ENCODE results near the gene HMX2. TPM values are rescaled to one million over a fixed set of nuclear protein-coding genes. Genes with fewer than 3 reads are reported as not detected.
"Not testable (repeated sequence)": the region's sequence is repeated elsewhere in the genome, so short reads cannot be mapped to it uniquely, and the experiment has no call there.

Gene HMX2
- total RNA-seq, 2 experiments from 2014 or later, result not detected

DNA sequence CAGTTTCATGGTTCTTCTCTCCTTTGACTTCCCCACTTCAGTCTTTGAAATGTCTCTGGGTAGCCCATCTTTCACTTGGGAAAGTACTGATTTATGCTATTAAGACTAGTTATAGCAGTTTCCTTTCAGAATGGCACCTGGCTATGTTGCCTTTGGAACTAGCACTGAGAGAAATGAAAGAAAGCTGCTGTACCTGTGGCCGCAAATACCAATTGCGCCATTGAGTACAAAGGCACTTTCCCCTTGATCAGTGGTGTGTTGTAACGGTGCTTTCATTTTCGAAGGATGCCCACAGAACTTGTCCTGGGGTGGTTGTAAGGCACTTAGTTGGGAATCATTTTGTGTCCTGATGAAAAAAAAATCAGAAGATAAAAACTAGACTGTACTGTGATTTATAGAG lies 23.0 kb downstream of the HMX2 start:
- no peaks in the 10 kb centered on the region for H3K9me3 Mint-ChIP-seq
- Histone ChIP-seq H3K36me3 (ENCODE audit: insufficient read depth, low read length) (peaks cover 52% of the 10 kb centered on the region), H3K4me3 (ENCODE audit: low read length) (no peak overlapping the region), H3K27me3 (ENCODE audit: control insufficient read depth in 1 of 2, insufficient read depth in 2 of 2, low read length in 2 of 2) (no peaks in the 10 kb centered on the region), H3K27ac (ENCODE audit: low read depth in 1 of 2, low read length in 2 of 2) (no peak overlapping the region), H3K9me3 (ENCODE audit: control insufficient read depth in 1 of 2, insufficient read depth in 1 of 2, low read length in 2 of 2) (no peaks in the 10 kb centered on the region), H3K4me1 (ENCODE audit: insufficient read depth, low read length) (no peaks in the 10 kb centered on the region)
- H3K27me3 Mint-ChIP-seq, result no peaks in the 10 kb centered on the region
- no peak overlapping the region for H3K27ac Mint-ChIP-seq
- TF ChIP-seq, protein P1, sequence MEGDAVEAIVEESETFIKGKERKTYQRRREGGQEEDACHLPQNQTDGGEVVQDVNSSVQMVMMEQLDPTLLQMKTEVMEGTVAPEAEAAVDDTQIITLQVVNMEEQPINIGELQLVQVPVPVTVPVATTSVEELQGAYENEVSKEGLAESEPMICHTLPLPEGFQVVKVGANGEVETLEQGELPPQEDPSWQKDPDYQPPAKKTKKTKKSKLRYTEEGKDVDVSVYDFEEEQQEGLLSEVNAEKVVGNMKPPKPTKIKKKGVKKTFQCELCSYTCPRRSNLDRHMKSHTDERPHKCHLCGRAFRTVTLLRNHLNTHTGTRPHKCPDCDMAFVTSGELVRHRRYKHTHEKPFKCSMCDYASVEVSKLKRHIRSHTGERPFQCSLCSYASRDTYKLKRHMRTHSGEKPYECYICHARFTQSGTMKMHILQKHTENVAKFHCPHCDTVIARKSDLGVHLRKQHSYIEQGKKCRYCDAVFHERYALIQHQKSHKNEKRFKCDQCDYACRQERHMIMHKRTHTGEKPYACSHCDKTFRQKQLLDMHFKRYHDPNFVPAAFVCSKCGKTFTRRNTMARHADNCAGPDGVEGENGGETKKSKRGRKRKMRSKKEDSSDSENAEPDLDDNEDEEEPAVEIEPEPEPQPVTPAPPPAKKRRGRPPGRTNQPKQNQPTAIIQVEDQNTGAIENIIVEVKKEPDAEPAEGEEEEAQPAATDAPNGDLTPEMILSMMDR (IDR thresholded peaks at IDR 0.05), result no peak
- ATAC-seq (ENCODE audit: poor library complexity) (no peak), DNase-seq (no peak)
- peaks cover 22% of the 10 kb centered on the region for H3K4me1 Mint-ChIP-seq (ENCODE audit: low read depth)
- intact Hi-C loops (cut with DNase I, micrococcal nuclease), result no loop called here
- POLR2A ChIA-PET, result interaction anchor here (0.9 kb wide), 1 partner anchor 70 kb away, joined by 3 read pairs; no protein-coding TSS in a partner anchor
- H3K36me3 Mint-ChIP-seq (ENCODE audit: low read depth), result peaks cover 84% of the 10 kb centered on the region
- CTCF ChIA-PET, result no interaction called here
- H3K4me3 Mint-ChIP-seq, result no peak overlapping the region

DNA sequence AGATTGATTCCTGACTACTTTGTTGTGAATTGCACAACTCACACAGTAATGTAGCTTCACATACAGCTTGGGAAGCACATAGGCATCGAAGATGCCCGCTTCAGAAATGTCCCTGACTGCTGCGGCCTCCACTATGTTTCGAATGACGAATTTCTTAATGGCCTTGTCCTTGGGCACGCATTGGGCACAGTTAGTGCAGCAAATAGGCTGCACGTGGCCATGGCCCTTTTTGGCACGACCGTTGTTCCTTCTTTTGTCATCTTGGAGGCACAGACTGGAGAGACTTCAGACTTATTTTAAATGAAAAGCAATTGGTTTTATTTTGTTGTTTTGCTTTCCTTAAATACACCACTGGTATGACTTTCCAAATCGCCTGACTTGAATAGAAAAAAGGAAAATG lies 23.7 kb downstream of the HMX2 start:
- H3K27ac Mint-ChIP-seq; H3K4me1 ChIP-seq (ENCODE audit: insufficient read depth, low read length); ATAC-seq (ENCODE audit: poor library complexity); H3K27me3 Mint-ChIP-seq; H3K9me3 ChIP-seq (ENCODE audit: control insufficient read depth in 1 of 2, insufficient read depth in 1 of 2, low read length in 2 of 2); H3K4me3 Mint-ChIP-seq; H3K27me3 ChIP-seq (ENCODE audit: control insufficient read depth in 1 of 2, insufficient read depth in 2 of 2, low read length in 2 of 2); DNase-seq; H3K9me3 Mint-ChIP-seq; intact Hi-C loops (cut with DNase I, micrococcal nuclease); POLR2A ChIA-PET; H3K4me3 ChIP-seq (ENCODE audit: low read length); CTCF ChIA-PET; H3K27ac ChIP-seq (ENCODE audit: low read depth in 1 of 2, low read length in 2 of 2): not testable (repeated sequence)
- peaks cover 84% of the 10 kb centered on the region for H3K36me3 Mint-ChIP-seq (ENCODE audit: low read depth)
- peaks cover 22% of the 10 kb centered on the region for H3K4me1 Mint-ChIP-seq (ENCODE audit: low read depth)
- peaks cover 59% of the 10 kb centered on the region for H3K36me3 ChIP-seq (ENCODE audit: insufficient read depth, low read length)

DNA sequence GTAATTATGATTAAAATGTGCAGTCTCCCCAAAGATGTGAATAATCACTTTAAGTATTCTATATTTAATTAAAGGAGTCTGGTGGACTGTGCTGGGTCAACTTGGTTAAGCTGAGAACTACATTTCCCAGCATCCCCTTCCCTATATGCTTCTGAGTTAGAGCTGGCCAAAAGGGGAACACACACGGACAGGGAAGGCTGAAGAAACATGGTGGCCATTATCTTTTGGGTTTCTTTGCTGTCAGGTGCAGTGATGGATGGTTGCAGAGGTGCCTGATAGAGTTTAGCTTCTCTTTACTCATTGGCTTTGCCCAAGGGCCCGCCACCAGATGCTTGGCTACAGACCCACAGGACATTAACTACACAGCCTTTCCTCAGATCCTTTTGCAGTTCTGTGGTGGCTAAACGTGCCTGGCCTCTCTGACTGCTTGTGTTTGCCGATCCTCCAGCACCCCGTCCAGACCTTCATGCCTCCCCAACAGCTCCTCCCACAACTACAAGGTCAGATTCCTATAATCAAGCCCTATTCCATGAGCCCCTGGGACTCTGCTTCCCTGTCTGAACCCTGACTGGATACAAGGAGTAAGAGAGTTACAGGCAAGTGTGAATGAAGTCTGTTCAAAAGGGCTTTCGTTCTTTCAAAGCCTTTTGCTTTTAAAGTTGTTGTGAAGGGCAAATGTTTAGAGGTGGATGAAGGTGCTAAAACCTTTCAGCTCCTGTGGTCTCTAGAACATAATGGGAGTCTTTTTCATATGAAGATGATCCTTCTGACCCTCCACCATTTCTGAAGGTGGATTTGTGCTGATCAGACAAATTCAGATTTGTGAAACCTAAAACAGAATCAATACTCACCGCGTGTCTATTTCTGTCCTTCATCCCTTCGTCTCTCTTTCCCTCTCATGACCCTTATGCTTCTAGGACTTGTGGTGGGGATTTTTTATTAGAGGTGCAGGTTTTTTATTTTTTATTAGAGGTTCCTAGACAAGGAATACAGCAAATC lies 27.8 kb downstream of the HMX2 start:
- H3K36me3 ChIP-seq (ENCODE audit: insufficient read depth, low read length), result peaks cover 33% of the 10 kb centered on the region

DNA sequence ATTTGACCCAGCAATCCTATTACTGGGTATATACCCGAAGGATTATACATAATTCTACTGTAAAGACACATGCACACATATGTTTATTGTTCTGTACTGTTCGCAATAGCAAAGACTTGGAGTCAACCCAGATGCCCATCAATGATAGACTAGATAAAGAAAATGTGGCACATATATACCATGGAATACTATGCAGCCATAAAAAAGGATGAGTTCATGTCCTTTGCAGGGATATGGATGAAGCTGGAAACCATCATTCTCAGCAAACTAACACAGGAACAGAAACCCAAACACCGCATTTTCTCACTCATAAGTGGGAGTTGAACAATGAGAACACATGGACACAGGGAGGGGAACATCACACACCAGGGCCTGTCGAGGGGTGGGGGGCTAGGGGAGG lies 30.5 kb downstream of the HMX2 start:
- H3K4me3 Mint-ChIP-seq; H3K4me3 ChIP-seq (ENCODE audit: low read length); H3K27ac ChIP-seq (ENCODE audit: low read depth in 1 of 2, low read length in 2 of 2); ATAC-seq (ENCODE audit: poor library complexity); H3K27me3 Mint-ChIP-seq; H3K9me3 ChIP-seq (ENCODE audit: control insufficient read depth in 1 of 2, insufficient read depth in 1 of 2, low read length in 2 of 2); DNase-seq; H3K27me3 ChIP-seq (ENCODE audit: control insufficient read depth in 1 of 2, insufficient read depth in 2 of 2, low read length in 2 of 2); intact Hi-C loops (cut with DNase I, micrococcal nuclease); H3K27ac Mint-ChIP-seq; H3K4me1 ChIP-seq (ENCODE audit: insufficient read depth, low read length); CTCF ChIA-PET; POLR2A ChIA-PET: not testable (repeated sequence)
- peaks cover 19% of the 10 kb centered on the region for H3K4me1 Mint-ChIP-seq (ENCODE audit: low read depth)
- H3K9me3 Mint-ChIP-seq, result peaks cover 11% of the 10 kb centered on the region
- peaks cover 28% of the 10 kb centered on the region for H3K36me3 ChIP-seq (ENCODE audit: insufficient read depth, low read length)
- peaks cover 76% of the 10 kb centered on the region for H3K36me3 Mint-ChIP-seq (ENCODE audit: low read depth)

More for the DNA sequence above, 27.8 kb downstream of the HMX2 start:
- H3K27me3 ChIP-seq (ENCODE audit: control insufficient read depth in 1 of 2, insufficient read depth in 2 of 2, low read length in 2 of 2), result no peaks in the 10 kb centered on the region
- TF ChIP-seq, protein P1 (IDR thresholded peaks at IDR 0.05), result no peak
- CTCF ChIA-PET, result no interaction called here
- peaks cover 84% of the 10 kb centered on the region for H3K36me3 Mint-ChIP-seq (ENCODE audit: low read depth)
- no peaks in the 10 kb centered on the region for H3K9me3 ChIP-seq (ENCODE audit: control insufficient read depth in 1 of 2, insufficient read depth in 1 of 2, low read length in 2 of 2)
- no peak overlapping the region for H3K4me3 Mint-ChIP-seq
- no peaks in the 10 kb centered on the region for H3K4me1 ChIP-seq (ENCODE audit: insufficient read depth, low read length)
- H3K27ac ChIP-seq (ENCODE audit: low read depth in 1 of 2, low read length in 2 of 2), result no peak overlapping the region
- intact Hi-C loops (cut with DNase I, micrococcal nuclease), result no loop called here
- ATAC-seq (ENCODE audit: poor library complexity) (no peak), DNase-seq (no peak)
- H3K4me3 ChIP-seq (ENCODE audit: low read length), result no peak overlapping the region
- no peak overlapping the region for H3K27ac Mint-ChIP-seq
- H3K9me3 Mint-ChIP-seq, result peaks cover 7% of the 10 kb centered on the region
- no peaks in the 10 kb centered on the region for H3K27me3 Mint-ChIP-seq
- peaks cover 24% of the 10 kb centered on the region for H3K4me1 Mint-ChIP-seq (ENCODE audit: low read depth)
- POLR2A ChIA-PET, result interaction anchor here (0.8 to 1.1 kb wide), 2 partner anchors 15 to 17 kb away, joined by 3 read pairs; no protein-coding TSS in a partner anchor
